ENCODE data around the gene CAMK2N2. TPM values are rescaled to one million over a fixed set of nuclear protein-coding genes. Genes with fewer than 3 reads are reported as not detected.

The CAMK2N2 gene
- polyA plus RNA-seq, 1 donor (not counting 4 experiments of a cell fraction or from before 2014, with no cell fraction given), result 0.18 TPM

DNA sequence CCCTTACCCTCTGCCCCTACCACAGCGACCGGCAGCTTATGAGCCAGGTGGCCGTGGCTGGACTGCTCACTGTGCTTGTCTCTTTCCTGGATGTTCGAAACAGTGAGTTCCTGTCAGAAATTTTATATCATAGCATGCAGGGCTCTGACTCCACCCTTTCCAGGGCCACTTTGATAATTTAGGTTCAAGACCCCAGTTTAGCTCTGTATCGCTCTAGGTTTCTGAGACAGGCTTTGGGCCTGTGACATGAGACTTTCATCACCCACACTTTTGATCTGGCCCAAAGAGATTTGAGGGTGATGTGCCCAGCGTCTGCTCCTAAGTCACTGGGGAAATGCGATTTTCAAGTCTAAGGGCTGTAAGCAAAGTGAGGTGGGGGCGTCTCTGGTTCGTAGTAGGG lies 46.6 kb upstream of the CAMK2N2 start:
- Histone ChIP-seq H3K79me2 (ENCODE audit: control insufficient read depth, insufficient read depth, low read length) (peaks cover 31% of the 10 kb centered on the region), H3K4me3 (ENCODE audit: control insufficient read depth in 2 of 3, extremely low read depth in 1 of 3, insufficient read depth in 2 of 3, low read depth in 1 of 3, low read length in 3 of 3) (no peak overlapping the region), H2AFZ (ENCODE audit: control insufficient read depth, low read length) (no peak overlapping the region), H3K36me3 (ENCODE audit: control insufficient read depth in 2 of 2, extremely low read depth in 1 of 2, insufficient read depth in 2 of 2, low read length in 2 of 2) (peaks cover 45 to 53% of the 10 kb centered on the region in 2 experiments), H3K9me3 (ENCODE audit: control insufficient read depth, low read depth, low read length) (no peaks in the 10 kb centered on the region), H3K27ac (ENCODE audit: control insufficient read depth, insufficient read depth, low read length) (no peak overlapping the region), H3K27me3 (ENCODE audit: control insufficient read depth, extremely low read depth, insufficient read depth, low read length) (no peaks in the 10 kb centered on the region), H3K9me1 (ENCODE audit: control insufficient read depth, extremely low read depth, insufficient read depth, low read length) (no peaks in the 10 kb centered on the region), H3K4me2 (ENCODE audit: control insufficient read depth, extremely low read depth, insufficient read depth, low read depth, low read length) (no peak overlapping the region), H4K20me1 (ENCODE audit: control insufficient read depth, extremely low read depth, insufficient read depth, low read length) (peaks cover 7% of the 10 kb centered on the region), H3K9ac (ENCODE audit: control insufficient read depth, extremely low read depth, insufficient read depth, low read length) (no peak overlapping the region), H3K4me1 (ENCODE audit: control insufficient read depth, extremely low read depth, insufficient read depth, low read length) (no peaks in the 10 kb centered on the region)
- DNase-seq (ENCODE audit: low read depth, low spot score), result no peak
- no peak for FAIRE-seq
- dilution Hi-C loops (cut with MboI; ENCODE audit: extremely low pct_ligation_motif_present, low sequenced_read_pairs), result no loop called here
- TF ChIP-seq, protein P1, sequence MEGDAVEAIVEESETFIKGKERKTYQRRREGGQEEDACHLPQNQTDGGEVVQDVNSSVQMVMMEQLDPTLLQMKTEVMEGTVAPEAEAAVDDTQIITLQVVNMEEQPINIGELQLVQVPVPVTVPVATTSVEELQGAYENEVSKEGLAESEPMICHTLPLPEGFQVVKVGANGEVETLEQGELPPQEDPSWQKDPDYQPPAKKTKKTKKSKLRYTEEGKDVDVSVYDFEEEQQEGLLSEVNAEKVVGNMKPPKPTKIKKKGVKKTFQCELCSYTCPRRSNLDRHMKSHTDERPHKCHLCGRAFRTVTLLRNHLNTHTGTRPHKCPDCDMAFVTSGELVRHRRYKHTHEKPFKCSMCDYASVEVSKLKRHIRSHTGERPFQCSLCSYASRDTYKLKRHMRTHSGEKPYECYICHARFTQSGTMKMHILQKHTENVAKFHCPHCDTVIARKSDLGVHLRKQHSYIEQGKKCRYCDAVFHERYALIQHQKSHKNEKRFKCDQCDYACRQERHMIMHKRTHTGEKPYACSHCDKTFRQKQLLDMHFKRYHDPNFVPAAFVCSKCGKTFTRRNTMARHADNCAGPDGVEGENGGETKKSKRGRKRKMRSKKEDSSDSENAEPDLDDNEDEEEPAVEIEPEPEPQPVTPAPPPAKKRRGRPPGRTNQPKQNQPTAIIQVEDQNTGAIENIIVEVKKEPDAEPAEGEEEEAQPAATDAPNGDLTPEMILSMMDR (optimal IDR thresholded peaks at IDR 0.05 in 1 of 3, IDR thresholded peaks at IDR 0.05 in 1 of 3, conservative IDR thresholded peaks at IDR 0.05 in 1 of 3; ENCODE audit: extremely low read depth in 1 of 3, insufficient read depth in 2 of 3, low read length in 3 of 3), result no peak
- TF ChIP-seq EZH2 (IDR thresholded peaks at IDR 0.05; ENCODE audit: low read length), result no peak

DNA sequence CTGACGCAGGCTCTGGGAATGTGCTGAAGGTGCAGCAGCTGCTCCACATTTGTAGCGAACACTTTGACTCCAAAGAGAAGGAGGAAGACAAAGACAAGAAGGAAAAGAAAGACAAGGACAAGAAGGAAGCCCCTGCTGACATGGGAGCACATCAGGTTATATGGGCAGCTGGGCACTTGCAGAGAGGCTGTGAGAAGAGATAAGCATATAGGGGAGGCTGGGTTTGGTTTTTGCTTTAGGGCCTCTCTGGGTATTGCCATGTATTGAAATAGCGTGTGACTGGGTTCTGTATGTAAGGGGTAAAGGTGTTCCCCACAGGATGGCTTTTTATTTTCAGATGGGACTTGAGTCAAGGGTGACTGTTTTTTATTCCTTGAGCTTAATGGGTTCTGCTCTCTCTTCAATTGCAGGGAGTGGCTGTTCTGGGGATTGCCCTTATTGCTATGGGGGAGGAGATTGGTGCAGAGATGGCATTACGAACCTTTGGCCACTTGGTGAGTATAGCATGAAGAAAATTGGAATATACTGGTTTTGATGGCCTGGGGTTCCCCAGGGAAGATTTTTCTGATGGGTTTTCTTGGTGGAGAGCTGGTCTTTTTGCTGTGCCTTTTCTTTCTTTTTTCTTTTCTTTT lies 45.1 kb upstream of the CAMK2N2 start:
- H3K4me1 ChIP-seq (ENCODE audit: control insufficient read depth, extremely low read depth, insufficient read depth, low read length), result no peaks in the 10 kb centered on the region
- no peaks in the 10 kb centered on the region for H3K27me3 ChIP-seq (ENCODE audit: control insufficient read depth, extremely low read depth, insufficient read depth, low read length)
- H2AFZ ChIP-seq (ENCODE audit: control insufficient read depth, low read length), result no peak overlapping the region
- H3K9me1 ChIP-seq (ENCODE audit: control insufficient read depth, extremely low read depth, insufficient read depth, low read length), result no peaks in the 10 kb centered on the region
- no peak overlapping the region for H3K27ac ChIP-seq (ENCODE audit: control insufficient read depth, insufficient read depth, low read length)
- peaks cover 13% of the 10 kb centered on the region for H4K20me1 ChIP-seq (ENCODE audit: control insufficient read depth, extremely low read depth, insufficient read depth, low read length)
- no peak for FAIRE-seq
- no peaks in the 10 kb centered on the region for H3K9me3 ChIP-seq (ENCODE audit: control insufficient read depth, low read depth, low read length)
- no peak for TF ChIP-seq EZH2 (IDR thresholded peaks at IDR 0.05; ENCODE audit: low read length)
- TF ChIP-seq, protein P1 (optimal IDR thresholded peaks at IDR 0.05 in 1 of 3, IDR thresholded peaks at IDR 0.05 in 1 of 3, conservative IDR thresholded peaks at IDR 0.05 in 1 of 3; ENCODE audit: extremely low read depth in 1 of 3, insufficient read depth in 2 of 3, low read length in 3 of 3), result no peak
- no peak overlapping the region for H3K9ac ChIP-seq (ENCODE audit: control insufficient read depth, extremely low read depth, insufficient read depth, low read length)
- H3K36me3 ChIP-seq (ENCODE audit: control insufficient read depth in 2 of 2, extremely low read depth in 1 of 2, insufficient read depth in 2 of 2, low read length in 2 of 2), result peaks cover 59 to 66% of the 10 kb centered on the region in 2 experiments
- no peak overlapping the region for H3K4me2 ChIP-seq (ENCODE audit: control insufficient read depth, extremely low read depth, insufficient read depth, low read depth, low read length)
- peaks cover 45% of the 10 kb centered on the region for H3K79me2 ChIP-seq (ENCODE audit: control insufficient read depth, insufficient read depth, low read length)
- dilution Hi-C loops (cut with MboI; ENCODE audit: extremely low pct_ligation_motif_present, low sequenced_read_pairs), result no loop called here
- no peak overlapping the region for H3K4me3 ChIP-seq (ENCODE audit: control insufficient read depth in 2 of 3, extremely low read depth in 1 of 3, insufficient read depth in 2 of 3, low read depth in 1 of 3, low read length in 3 of 3)
- no peak for DNase-seq (ENCODE audit: low read depth, low spot score)

Measured in keratinocyte (primary cell).